HEK293T (cell line): ENCODE data around the gene MYO18B.

Source experiments
- CTCF ChIA-PET: fragments of 350-600 bp; formaldehyde crosslinking; extraction: SDS; loops from one replicate; lab custom pipeline; 2021; ENCODE audit warnings: antibody characterized with exemption, inconsistent platforms; lab: Yijun Ruan, JAX
- POLR2A ChIA-PET: fragments of 350-600 bp; formaldehyde crosslinking; extraction: SDS; loops from one replicate; lab custom pipeline; 2020; ENCODE audit warnings: antibody characterized with exemption, inconsistent platforms; lab: Yijun Ruan, JAX
- DNase-seq: peaks from one replicate; pipeline ENCODE4 v3.0.0; 2012; ENCODE audit warnings: mixed read lengths; ENCODE audit errors: extremely low spot score
- ARNT ChIP-seq: fragments of 450-650 bp; IDR thresholded peaks from 2 replicates; pipeline ENCODE4 v1.6.1; 2017; ENCODE audit warnings: mild to moderate bottlenecking
- BHLHE40 ChIP-seq: fragments of 450-650 bp; IDR thresholded peaks from 2 replicates; pipeline ENCODE4 v1.6.1; 2016; ENCODE audit warnings: mild to moderate bottlenecking, moderate library complexity, borderline replicate concordance
- CTBP1 ChIP-seq: fragments of 450-650 bp; IDR thresholded peaks from 2 replicates; pipeline ENCODE4 v1.6.1; 2016; ENCODE audit warnings: borderline replicate concordance
- ELF4 ChIP-seq: fragments of 450-650 bp; IDR thresholded peaks from 2 replicates; pipeline ENCODE4 v1.6.1; 2017; ENCODE audit warnings: antibody characterized with exemption
- FOXA1 ChIP-seq: fragments of 450-650 bp; IDR thresholded peaks from 2 replicates; pipeline ENCODE4 v1.6.1; 2016; ENCODE audit warnings: mild to moderate bottlenecking
- FOXK2 ChIP-seq: fragments of 450-650 bp; IDR thresholded peaks from 2 replicates; pipeline ENCODE4 v1.6.1; 2016; ENCODE audit warnings: mild to moderate bottlenecking
- FOXM1 ChIP-seq: fragments of 450-650 bp; IDR thresholded peaks from 2 replicates; pipeline ENCODE4 v1.6.1; 2017; ENCODE audit warnings: mild to moderate bottlenecking, borderline replicate concordance
- HDGF ChIP-seq: fragments of 450-650 bp; IDR thresholded peaks from 2 replicates; pipeline ENCODE4 v1.6.1; 2017; ENCODE audit warnings: antibody characterized with exemption, borderline replicate concordance
- L3MBTL2 ChIP-seq: fragments of 450-650 bp; conservative IDR thresholded peaks from 2 replicates; pipeline ENCODE4 v1.6.1; 2016; ENCODE audit warnings: mild to moderate bottlenecking
- LEF1 ChIP-seq: fragments of 450-650 bp; IDR thresholded peaks from 2 replicates; pipeline ENCODE4 v1.6.1; 2017; ENCODE audit warnings: mild to moderate bottlenecking, borderline replicate concordance
- NFRKB ChIP-seq: fragments of 450-650 bp; IDR thresholded peaks from 2 replicates; pipeline ENCODE4 v1.6.1; 2016; ENCODE audit warnings: mild to moderate bottlenecking, moderate library complexity
- SP1 ChIP-seq: fragments of 450-650 bp; IDR thresholded peaks from 2 replicates; pipeline ENCODE4 v1.6.1; 2017
- SUZ12 ChIP-seq: fragments of 450-650 bp; IDR thresholded peaks from 2 replicates; pipeline ENCODE4 v1.6.1; 2016; ENCODE audit warnings: mild to moderate bottlenecking
- TARDBP ChIP-seq: fragments of 450-650 bp; IDR thresholded peaks from 2 replicates; pipeline ENCODE4 v1.6.1; 2016
- ZNF384 ChIP-seq: fragments of 450-650 bp; IDR thresholded peaks from 2 replicates; pipeline ENCODE4 v1.6.1; 2016
- TF ChIP-seq, protein P1 (sequence below): fragments of 450-650 bp; IDR thresholded peaks from 2 replicates; pipeline ENCODE4 v1.6.1; 2016

MYO18B gene

GRCh38 chr22:25953276-25953675 is 211.3 kb downstream of the MYO18B start:
- TF ChIP-seq LEF1 = no peak
- TF ChIP-seq HDGF = no peak
- TF ChIP-seq L3MBTL2 = no peak
- TF ChIP-seq FOXK2 = no peak
- no peak for TF ChIP-seq ELF4
- TF ChIP-seq CTBP1 = no peak
- TF ChIP-seq, protein P1, sequence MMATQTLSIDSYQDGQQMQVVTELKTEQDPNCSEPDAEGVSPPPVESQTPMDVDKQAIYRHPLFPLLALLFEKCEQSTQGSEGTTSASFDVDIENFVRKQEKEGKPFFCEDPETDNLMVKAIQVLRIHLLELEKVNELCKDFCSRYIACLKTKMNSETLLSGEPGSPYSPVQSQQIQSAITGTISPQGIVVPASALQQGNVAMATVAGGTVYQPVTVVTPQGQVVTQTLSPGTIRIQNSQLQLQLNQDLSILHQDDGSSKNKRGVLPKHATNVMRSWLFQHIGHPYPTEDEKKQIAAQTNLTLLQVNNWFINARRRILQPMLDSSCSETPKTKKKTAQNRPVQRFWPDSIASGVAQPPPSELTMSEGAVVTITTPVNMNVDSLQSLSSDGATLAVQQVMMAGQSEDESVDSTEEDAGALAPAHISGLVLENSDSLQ = no peak
- TF ChIP-seq FOXM1 = no peak
- no peak for TF ChIP-seq SUZ12
- no peak for TF ChIP-seq ARNT
- TF ChIP-seq SP1 = no peak
- TF ChIP-seq BHLHE40 = no peak
- TF ChIP-seq ZNF384 = no peak
- ChIA-PET POLR2A (no interaction called here), CTCF (no interaction called here)
- DNase-seq = no peak

DNA sequence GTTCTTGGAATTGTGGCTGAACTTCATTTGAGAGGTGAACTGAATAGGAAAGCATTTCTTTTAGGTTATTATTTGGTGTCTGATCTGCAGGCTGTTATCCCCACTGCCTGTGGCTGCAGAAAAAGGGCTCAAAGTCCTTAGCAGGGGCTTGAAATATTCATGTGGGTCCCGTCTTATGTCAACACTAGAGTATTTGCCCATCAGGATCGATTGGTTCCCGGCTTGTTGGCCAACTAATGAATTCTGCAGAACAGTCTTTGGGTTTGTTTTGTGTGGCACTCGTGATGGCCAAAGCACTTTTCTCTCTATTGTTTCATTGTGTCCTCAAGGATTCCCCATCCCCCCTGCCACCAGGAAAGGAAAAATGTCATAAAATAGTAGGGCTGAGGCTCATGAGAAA is 211.9 kb downstream of the MYO18B start:
- no peak for TF ChIP-seq FOXA1
- no peak for TF ChIP-seq BHLHE40
- no peak for TF ChIP-seq ZNF384
- no peak for TF ChIP-seq SP1
- TF ChIP-seq FOXM1 = no peak
- TF ChIP-seq LEF1 = no peak
- TF ChIP-seq ELF4 = no peak
- TF ChIP-seq SUZ12 = no peak
- TF ChIP-seq ARNT = no peak
- TF ChIP-seq CTBP1 = no peak
- ChIA-PET CTCF (no interaction called here), POLR2A (no interaction called here)
- no peak for DNase-seq

GRCh38 chr22:25955323-25955722 is 213.3 kb downstream of the MYO18B start:
- ChIA-PET POLR2A (no interaction called here), CTCF (no interaction called here)
- DNase-seq = no peak
- TF ChIP-seq FOXM1 (no peak), NFRKB (no peak), BHLHE40 (no peak), ZNF384 (no peak), ELF4 (no peak), CTBP1 (no peak)

- no peak for DNase-seq
- POLR2A ChIA-PET = no interaction called here
- no peak for TF ChIP-seq BHLHE40
- no peak for TF ChIP-seq FOXM1
- no peak for TF ChIP-seq ARNT
- TF ChIP-seq ZNF384 = no peak
- no peak for TF ChIP-seq SUZ12
- no peak for TF ChIP-seq SP1
- no peak for TF ChIP-seq LEF1
- TF ChIP-seq, protein P1 = no peak
- TF ChIP-seq TARDBP = no peak
- TF ChIP-seq FOXA1 = no peak
- TF ChIP-seq L3MBTL2 = no peak
- TF ChIP-seq FOXK2 = no peak
- no peak for TF ChIP-seq ELF4
- no peak for TF ChIP-seq HDGF
- no peak for TF ChIP-seq NFRKB
- TF ChIP-seq CTBP1 = no peak
- CTCF ChIA-PET = no interaction called here
Observed at GRCh38 chr22:25956801-25957200, 214.8 kb downstream of the MYO18B start.

DNA sequence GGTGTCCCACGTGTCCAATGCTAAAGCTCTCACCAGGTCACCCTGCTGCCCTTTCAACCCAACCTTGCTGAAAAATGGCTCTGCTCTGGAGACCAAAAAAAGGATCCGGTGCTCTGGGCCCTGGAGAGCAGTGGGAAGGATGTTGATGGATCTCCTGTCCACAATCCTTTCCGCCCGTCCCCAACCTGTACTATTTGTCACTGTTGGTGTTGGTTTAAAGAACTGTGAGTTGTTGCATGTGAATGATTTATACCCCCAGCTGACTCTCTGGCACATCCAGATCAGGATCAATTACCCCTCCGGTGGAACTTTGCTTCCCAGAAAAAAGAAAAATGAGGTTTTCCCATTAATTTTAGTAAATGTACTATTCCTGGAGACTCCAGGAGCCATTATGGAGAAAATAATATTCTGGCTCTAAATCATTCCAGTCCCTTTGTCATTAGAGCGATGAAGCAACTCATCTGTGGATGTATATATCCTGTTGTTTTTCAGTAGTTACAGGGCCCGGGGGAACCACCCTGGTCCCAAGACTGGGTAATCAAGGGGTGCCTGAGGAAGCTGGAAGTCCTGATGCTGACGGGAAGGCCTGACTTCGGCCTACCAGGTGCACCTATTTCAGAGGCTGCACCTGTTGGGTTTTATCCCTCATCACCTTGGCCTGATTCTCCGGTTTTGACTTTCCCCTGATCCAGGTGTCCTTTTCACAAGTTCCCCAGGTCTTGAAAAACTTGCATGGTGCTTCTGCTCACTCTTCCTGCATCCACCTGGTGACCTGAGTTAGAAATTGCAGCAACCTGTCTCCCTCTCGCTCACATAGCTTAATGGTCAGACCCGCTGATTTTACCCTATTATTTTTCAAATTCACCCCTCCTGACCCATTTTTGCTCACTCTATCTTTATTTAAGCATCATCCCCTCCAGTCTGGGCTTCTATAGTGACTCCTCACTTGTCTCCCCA is 218.1 kb downstream of the MYO18B start:
- no peak for DNase-seq
- no peak for TF ChIP-seq FOXA1
- ChIA-PET CTCF (interaction anchor here (0.7 kb wide), 1 partner anchor 22 kb away, joined by 3 read pairs; no protein-coding TSS in a partner anchor), POLR2A (no interaction called here)

DNA sequence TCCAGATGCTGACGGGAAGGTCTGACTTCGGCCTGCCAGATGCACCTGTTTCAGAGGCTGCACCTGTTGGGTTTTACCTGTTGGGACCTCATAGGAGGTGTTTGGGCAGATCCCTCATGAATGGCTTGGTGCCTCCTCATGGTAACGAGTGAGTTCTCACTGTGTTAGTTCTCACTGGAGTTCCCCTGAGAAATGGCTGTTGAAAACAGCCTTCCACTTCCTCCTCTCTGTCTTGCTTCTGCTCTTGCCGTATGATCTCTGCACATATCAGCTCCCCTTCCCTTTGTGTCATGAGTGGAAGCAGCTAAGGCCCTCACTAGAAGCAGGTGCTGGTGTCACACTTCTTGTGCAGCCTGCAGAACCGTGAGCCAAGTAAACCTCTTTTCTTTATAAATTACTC is 219.7 kb downstream of the MYO18B start:
- TF ChIP-seq ZNF384 (no peak), LEF1 (no peak), FOXA1 (no peak), L3MBTL2 (no peak), BHLHE40 (no peak), TARDBP (no peak), ARNT (no peak), FOXK2 (no peak), FOXM1 (no peak), SP1 (no peak), NFRKB (no peak), ELF4 (no peak), CTBP1 (no peak)
- TF ChIP-seq, protein P1 = no peak
- ChIA-PET CTCF (no interaction called here), POLR2A (no interaction called here)
- DNase-seq = no peak
